Pulmonary artery endothelial cell (primary cell): ENCODE measurements around the gene FZD10. TPM values are rescaled to one million over a fixed set of nuclear protein-coding genes. Genes with fewer than 3 reads are reported as not detected.

ENCODE experiments used
- DNase-seq: peaks from one replicate; pipeline ENCODE4 v3.0.0-alpha.2; 2011; ENCODE audit warnings: low read depth, low spot score
- total RNA-seq: library from RNA; depleted of rRNA; stranded (reverse); fragments of >200 nt; gene quantifications from 2 replicates; pipeline ENCODE4 v1.2.3, GENCODE V29; 2014

The FZD10 gene
- not detected in 2 replicates for total RNA-seq

- no peak for DNase-seq
Observed at GRCh38 chr12:130162267-130162666, at the start of gene FZD10. TSS of gene FZD10 (plus strand) at chr12:130162464. CDS start at chr12:130162943, 479 bp downstream.

- DNase-seq: no peak
Observed at GRCh38 chr12:130114952-130115351, 47.3 kb upstream of the FZD10 start.

- no peak for DNase-seq
Observed at GRCh38 chr12:130115646-130116045, 46.6 kb upstream of the FZD10 start.

- no peak for DNase-seq
Observed at GRCh38 chr12:130116791-130117190, 45.5 kb upstream of the FZD10 start.

GRCh38 chr12:130117233-130117632 is 45.0 kb upstream of the FZD10 start:
- no peak for DNase-seq

- no peak for DNase-seq
Observed at GRCh38 chr12:130117701-130118100, 44.6 kb upstream of the FZD10 start.

- no peak for DNase-seq
Observed at GRCh38 chr12:130118181-130118580, 44.1 kb upstream of the FZD10 start.

- DNase-seq: no peak
Observed at GRCh38 chr12:130119241-130119861, 42.9 kb upstream of the FZD10 start.

- no peak for DNase-seq
Observed at GRCh38 chr12:130120012-130120805, 42.1 kb upstream of the FZD10 start.

GRCh38 chr12:130121226-130122000 is 40.9 kb upstream of the FZD10 start:
- no peak for DNase-seq

GRCh38 chr12:130122356-130122755 is 39.9 kb upstream of the FZD10 start:
- DNase-seq: no peak

- DNase-seq: no peak
Observed at GRCh38 chr12:130124106-130124505, 38.2 kb upstream of the FZD10 start.

- DNase-seq: no peak
Observed at GRCh38 chr12:130124605-130125244, 37.5 kb upstream of the FZD10 start.

GRCh38 chr12:130126023-130126432 is 36.2 kb upstream of the FZD10 start:
- no peak for DNase-seq

GRCh38 chr12:130127532-130127911 is 34.7 kb upstream of the FZD10 start:
- DNase-seq: no peak

- DNase-seq: no peak
Observed at GRCh38 chr12:130127912-130128789, 34.1 kb upstream of the FZD10 start.

GRCh38 chr12:130128790-130129735 is 33.2 kb upstream of the FZD10 start:
- DNase-seq: no peak

GRCh38 chr12:130130346-130130745 is 31.9 kb upstream of the FZD10 start:
- DNase-seq: no peak

- no peak for DNase-seq
Observed at GRCh38 chr12:130131025-130131424, 31.2 kb upstream of the FZD10 start.

- no peak for DNase-seq
Observed at GRCh38 chr12:130131801-130132200, 30.5 kb upstream of the FZD10 start.
